EL (cell line): ENCODE results near the gene PTGR1.
"Not testable (repeated sequence)": the region's sequence is repeated elsewhere in the genome, so short reads cannot be mapped to it uniquely, and the experiment has no call there.

Source experiments
- DNase-seq: peaks from one replicate; pipeline ENCODE4 v3.0.0-alpha.2; 2016

The PTGR1 gene

DNA sequence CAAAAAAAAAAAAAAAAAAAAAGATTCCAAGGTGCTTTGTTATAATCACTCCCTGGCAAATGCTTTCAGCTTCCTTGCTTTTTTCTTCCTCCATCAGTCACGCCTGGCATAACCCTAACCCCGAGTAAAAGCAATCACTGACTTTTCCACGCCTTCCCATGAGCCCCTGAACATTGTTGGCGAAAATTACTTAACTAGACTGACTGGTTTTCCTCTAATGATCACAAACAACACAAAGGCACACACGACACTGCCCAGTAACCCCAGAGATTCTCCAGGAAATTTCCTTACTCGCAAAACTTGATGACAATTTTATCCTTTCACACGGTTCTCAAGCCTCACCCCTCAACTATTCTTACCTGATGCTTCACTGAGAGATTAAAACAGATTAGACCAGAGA, 11.4 kb upstream of the PTGR1 start:
- DNase-seq = no peak

DNA sequence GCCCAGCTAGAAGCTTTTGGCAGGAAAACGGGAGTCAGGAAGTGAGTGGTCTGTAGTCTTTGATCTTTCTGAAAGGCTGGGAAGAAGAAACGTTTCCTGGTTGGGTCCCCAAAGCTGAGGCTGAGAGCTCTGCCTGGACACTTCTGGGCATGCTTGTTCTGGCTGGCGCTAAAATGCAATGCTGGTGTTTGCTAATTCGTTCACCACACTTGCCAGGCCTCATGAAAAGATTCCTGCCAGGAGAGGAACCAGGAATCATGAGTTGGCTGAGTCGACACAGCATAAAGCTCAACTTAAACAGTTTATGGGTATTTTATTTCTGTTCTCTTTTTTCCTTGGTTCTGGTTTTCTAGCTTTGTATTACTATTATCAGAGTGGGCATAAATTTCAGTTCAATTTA, 10.7 kb upstream of the PTGR1 start:
- DNase-seq = no peak

DNA sequence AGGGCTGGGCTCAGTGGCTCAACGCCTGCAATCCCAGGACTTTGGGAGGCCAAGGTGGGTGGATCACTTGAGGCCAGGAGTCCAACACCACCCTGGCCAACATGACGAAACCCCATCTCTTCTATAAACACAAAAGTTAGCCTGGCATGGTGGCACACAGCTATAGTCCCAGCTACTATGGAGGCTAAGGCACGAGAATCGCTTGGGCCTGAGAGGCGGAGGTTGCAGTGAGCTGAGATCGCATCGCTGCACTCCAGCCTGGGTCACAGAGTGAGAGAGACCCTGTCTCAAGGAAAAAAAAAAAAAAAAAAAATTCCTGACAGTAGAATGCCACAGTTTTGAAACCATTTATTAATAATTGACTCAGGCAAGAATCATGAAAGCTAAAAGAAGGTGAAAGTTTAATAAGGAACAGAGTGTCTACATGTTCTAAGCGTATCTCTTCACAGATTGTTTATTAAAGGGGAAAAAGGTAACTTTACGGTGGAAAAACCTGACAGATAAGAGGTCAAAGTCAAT, 5.7 kb upstream of the PTGR1 start:
- no peak for DNase-seq

DNA sequence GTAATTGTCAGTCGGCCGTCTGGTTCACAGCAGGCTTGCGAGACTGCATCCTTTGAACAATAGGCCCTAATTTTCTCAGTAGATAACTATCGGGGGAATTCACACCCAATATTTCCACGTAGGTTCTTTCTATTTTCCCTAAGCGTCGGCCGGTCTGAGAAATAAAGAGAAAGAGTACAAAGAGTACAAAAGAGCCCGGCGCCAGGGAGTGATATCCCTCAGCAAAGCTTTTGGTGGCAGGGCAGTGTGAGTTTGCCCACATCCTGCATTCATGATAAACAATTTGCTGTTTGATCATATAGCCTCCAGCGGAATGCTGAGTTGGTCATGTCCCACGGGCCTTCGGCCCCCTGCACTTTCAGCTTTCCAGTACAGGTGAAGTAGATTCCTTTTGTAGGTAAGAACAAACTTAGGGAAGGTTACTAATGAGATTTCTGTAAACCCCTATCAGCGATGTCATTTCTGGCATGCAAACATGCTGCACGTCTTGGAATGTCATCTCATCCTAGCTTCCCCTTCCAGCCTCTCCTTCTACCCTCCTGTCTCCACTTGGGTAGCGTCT, 4.7 kb upstream of the PTGR1 start:
- DNase-seq = no peak

DNA sequence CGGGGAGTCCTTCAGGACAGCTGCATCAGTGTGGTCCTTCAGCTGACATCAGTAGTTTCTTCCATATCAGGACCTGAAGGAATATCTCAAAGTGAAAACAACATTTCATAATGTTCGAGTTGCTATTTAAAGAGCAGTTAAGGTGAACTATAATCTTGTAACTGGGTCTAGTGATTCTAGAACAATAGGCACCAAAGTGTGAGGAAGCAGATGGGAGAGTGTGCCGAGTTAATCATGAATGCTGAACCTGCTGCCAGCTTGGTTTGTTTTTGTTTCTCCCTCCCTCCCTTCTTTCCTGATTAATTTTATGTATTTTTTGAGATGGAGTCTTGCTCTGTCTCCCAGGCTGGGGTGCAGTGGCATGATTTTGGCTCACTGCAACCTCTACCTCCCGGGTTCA, 3.6 kb upstream of the PTGR1 start:
- no peak for DNase-seq

DNA sequence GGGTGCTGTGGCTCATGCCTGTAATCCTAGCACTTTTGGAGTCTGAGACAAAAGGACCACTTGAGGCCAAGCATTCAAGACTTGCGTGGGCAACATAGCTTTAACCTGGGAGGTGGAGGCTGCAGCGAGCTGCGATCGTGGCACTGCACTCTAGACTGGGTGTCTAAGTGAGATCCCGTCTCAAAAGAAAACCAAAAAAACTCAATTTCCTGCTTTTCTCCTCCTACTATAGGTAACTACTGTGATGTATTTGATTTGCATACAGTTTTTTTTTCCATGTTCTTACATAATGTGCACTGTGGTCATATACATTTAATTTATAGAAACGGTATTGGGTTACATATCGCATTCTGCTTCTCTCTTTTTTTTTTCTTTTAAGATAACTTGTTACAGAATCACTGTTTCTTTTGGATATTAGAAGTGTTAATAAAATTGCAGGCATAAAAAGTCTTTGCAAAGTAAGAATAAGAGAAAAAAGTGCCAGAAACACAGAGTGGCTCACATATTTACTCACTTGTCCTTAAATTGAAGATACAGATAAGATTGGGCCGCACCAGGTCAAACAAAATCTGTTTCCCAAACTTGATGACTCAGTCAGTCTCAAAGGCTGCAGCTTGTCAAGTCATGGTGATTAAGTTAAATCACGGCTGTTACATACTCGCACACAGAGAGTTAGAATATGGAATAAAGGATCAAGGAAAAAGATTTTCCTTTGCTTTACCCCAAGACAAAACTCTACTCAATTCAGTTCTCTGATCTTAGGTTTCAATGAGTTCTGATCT, 2.0 kb upstream of the PTGR1 start:
- DNase-seq = peak; percentile 45

DNA sequence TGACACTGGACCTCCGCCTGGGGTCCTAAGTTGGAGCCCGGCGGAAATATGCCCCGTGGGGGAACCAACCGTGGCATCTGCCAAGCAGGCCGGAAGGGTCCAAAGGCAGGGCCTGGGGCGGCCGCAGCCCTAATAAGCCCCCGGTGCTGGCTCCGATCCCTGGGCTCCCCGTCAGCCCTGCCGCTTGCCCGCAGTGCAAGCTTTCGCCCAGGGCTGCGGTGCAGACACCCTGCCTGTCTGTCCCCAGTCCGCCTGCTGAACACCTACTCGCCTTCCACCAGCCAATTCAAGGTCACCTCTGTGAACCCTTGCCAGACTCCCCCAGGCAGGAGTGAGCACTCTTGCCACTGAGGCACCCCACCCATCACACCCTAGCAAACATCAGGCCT, 502 bp upstream of the PTGR1 start:
- DNase-seq = no peak

DNA sequence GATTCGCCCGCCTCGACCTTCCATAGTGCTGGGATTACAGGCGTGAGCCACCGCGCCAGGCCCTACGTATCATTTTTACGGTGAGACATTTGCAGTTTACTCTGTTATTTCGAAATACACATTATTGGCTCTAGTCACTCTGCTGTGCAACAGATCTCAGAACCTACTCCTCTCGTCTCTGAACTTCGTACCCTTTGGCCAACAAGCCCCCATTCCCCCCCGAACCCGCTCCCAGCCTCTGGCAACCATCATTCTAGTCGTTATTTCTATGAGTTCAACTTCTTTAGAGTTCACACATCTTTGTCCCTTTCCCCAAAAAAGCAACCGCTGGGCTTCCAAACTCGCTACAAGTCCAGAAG, 735 bp downstream of the PTGR1 start:
- DNase-seq = peak; percentile 39

DNA sequence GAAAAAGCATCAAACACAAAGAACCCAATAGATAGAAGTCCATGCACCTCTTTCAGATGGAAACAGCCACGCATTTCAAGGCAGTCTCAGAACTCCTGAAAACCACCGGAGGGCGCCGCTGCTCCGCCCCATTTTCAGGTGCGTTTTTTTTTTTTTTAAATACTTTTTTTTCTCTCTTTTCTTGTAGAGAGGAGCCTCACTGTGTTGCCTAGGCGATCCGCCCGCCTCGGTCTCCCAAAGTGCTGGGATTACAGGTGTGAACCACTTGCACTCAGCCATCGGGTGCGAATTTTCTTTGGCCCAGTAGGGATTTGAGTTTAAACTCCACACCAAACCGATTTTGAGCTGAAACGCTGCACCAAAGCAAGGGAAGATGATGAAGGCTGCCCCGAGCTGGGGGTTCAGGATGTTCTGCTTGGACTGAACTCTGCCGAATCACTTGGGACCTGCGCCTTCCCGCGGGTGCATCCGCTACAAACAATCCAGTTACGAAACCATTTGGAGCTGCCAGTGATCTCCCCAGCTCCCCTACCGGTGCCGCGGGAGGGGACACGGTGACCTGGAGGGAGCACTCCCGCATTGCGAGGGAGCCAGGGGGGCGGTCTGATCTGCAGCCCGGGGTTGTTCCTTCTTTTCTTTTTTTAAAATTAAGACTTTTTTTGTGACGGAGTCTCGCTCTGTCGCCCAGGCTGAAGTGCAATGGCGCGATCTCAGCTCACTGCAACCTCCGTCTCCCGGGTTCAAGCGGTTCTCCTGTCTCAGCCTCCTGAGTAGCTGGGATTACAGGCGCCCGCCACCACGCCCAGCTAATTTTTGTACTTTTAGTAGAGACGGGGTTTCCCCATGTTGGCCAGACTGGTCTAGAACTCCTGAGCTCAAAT, 1.4 kb downstream of the PTGR1 start:
- DNase-seq = peak; percentile 64

DNA sequence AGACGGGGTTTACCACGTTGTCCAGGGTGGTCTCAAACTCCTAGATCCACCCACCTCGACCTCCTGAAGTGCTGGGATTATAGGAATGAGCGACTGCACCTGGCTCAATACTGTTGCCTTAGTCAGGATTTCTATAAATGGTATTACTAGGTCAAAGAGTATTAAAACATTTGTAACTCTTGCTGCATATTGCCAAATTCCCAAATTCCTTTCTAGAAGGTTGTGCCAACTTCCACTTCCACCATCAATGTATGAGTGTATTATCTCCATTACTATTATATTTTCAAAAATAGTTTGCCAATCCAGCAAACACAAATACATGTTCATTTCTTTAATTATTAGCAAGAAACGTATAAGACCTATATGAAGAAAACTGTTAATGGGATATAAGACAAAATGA, 10.6 kb downstream of the PTGR1 start:
- no peak for DNase-seq

DNA sequence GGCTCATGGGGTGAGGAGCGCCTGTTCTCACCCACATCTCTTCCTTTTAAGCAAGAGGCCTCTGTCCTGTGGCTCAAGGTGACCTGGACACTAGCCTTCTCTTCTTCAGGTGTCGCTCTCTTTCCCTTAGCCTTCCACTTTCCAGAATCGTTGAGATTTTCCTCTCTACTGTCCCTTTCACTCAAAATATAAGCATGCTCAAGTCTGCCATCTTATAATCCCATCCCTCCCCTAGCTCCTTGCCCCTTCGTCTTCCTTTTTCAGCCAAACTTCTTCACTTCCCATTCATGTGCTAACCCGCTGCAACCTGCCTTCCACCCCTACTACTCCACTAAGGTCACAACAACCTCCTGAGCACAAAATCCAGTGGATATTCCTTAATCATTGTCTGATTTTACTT, 13.1 kb downstream of the PTGR1 start:
- DNase-seq = no peak

DNA sequence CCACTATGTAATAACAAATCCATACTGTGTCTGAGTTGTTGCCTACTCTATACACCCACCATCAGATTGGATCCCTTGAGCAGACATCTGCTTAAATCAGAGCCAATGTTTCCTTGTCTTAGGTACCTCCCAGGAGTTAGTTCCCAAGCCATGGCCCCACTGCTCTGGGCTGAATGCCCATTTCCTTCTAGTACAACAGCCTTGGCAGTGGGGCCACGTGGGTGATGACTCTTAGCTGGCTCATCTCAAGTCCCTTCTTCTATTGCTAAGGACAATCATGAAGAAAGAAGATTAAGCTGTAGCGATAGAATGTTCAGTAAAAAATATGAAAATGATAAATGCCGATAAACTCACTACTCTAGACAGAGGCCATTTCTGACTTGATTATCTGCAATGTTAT, 16.6 kb downstream of the PTGR1 start:
- peak; percentile 60 for DNase-seq

DNA sequence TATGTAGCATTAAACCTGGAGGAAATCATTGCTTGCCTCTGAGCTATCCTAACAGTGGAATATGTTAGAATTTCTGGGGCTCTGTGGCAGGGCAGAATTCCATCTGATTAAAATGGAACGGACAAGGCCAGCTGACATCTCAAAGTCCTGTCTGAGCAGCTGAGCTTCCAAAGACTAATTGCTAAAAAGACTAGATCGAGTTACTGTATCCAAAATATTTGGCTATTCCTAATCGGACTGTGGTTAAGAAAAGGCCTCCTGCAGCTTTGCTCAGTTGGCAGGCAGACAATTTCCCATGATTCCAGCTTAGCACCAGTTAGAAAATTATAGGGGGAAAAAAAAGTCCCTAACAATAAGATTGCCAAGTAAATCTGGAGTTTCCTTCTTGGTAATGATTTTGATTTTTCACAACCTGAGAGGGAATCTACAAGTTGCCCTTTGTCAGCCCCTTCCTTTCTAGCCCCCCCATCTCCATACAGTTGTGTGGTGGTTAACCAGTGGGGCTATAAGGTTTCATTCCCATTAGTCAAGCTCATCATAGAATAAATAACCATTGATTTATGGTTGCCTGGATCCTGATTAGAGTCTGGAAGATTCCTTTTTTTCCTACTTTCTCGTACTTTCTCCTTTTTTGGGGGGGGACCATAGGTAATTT, 26.4 kb downstream of the PTGR1 start:
- peak; percentile 46 for DNase-seq

DNA sequence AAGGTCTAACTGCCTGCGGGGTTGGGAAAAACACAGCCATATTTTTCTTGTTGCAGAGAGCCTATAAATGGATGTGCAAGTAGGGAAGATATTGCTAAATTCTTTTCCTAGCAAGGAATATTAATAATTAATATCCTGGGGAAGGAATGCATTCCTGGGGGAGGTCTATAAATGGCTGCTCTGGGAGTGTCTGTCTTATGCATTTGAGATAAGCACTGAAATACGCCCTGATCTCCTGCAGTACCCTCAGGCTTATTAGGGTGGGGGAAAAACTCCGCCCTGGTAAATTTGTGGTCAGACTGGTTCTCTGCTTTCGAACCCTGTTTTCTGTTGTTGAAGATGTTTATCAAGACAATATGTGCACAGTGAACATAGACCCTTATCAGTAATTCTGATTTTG, 31.3 kb downstream of the PTGR1 start:
- not testable (repeated sequence) for DNase-seq

DNA sequence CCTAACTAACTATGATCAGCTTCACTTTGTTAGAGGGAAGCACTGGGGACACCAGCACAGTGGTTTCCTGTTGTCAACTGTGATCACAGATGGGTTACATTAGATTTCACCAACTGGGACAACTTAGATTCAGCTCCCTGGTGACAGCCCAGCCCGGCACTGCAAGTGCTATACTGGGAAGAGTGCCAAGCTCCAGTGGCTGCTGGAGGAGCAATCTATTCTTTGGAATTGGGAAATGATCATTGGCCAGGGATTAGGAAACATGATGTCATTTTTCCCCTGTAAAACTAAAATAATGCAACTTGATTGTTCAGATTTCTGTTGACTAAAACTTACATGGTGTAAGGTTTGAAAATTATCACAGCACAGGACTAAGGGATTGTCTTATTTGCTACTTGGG, 33.2 kb downstream of the PTGR1 start:
- peak; percentile 12 for DNase-seq

DNA sequence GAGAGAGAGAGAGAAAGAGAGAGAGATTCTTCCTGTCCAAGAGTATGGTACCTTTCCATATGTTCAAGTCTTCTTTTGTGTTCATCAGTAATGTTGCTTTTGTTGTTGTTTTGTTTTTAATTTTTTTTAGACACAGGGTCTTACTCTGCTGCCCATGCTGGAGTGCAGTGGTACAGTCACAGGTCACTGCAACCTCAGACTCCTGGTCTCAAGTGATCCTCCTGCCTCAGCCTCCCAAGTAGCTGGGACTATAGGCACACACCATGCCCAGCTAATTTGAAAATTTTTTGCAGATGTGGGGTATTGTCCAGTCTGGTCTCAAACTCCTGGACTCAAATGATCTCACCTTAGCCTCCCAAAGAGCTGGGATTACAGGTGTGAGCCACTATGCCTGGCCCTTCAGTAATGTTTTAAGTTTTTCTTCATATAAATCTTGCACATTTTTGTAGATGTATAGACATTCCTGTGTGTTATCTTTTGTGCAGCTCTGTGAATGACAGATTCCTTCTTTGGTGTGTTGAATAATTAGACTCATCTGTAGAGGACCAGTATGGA, 38.2 kb downstream of the PTGR1 start:
- DNase-seq = no peak

DNA sequence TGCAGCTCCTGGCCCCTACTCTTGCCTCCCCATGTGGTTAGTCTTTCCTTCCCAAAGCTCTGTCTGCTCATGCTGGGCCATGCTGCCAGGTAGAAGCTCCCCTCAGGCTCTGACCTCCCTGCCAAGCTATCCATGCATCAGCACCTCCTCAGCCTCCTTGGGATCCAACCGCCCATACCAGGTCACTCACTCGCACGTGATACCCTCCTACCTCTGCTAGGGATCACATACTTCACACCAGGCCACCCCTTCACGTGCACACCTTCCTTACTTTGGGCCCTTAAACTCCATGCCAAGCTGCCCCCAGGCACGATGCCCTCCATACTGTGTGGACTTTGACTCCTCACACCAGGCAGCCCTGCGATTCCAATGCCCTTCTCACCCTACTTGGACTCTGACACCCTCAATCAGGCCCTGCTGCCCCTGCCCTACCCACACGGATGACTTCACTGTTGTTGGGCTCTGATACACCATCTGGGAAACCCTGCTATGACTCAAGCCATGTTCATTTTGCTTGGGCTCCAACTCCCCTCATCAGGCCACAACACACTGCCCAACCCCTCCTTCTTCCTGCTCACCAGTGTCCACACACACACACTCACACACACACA, 40.3 kb downstream of the PTGR1 start:
- DNase-seq = peak; percentile 58

DNA sequence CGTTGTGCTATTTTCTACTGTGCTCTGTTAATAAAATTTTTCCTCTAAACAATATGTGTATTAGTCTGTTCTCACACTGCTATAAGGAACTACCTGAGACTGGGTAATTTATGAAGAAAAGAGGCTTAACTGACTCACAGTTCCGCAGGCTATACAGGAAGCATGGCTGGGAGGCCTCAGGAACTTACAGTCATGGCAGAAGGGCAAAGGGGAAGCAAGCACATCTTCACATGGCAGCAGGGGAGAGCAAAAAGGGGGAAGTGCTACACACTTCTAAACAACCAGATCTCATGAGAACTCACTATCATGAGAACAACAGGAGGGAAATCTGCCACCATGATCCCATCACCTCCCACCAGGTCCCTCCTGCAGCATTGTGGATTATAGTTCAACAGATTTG, 44.0 kb downstream of the PTGR1 start:
- not testable (repeated sequence) for DNase-seq

DNA sequence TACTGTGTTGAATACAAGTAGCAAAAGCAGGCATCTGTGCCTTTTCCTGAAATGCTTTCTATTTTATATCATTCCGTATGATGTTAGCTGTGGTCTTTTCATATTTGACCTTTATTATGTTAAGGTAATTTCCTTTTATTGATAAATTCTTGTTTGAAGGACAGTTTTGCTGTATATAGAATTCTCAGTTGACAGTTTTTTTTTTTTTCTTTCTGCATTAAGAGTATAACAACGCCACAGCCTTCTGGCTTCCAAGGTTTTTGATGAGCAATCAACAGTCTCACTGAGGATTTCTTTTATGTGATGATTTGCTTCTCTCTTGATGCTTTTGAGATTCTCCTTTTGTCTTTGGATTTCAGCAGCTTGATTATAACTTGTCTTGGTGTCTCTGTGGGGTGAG, 50.8 kb downstream of the PTGR1 start:
- DNase-seq = no peak

DNA sequence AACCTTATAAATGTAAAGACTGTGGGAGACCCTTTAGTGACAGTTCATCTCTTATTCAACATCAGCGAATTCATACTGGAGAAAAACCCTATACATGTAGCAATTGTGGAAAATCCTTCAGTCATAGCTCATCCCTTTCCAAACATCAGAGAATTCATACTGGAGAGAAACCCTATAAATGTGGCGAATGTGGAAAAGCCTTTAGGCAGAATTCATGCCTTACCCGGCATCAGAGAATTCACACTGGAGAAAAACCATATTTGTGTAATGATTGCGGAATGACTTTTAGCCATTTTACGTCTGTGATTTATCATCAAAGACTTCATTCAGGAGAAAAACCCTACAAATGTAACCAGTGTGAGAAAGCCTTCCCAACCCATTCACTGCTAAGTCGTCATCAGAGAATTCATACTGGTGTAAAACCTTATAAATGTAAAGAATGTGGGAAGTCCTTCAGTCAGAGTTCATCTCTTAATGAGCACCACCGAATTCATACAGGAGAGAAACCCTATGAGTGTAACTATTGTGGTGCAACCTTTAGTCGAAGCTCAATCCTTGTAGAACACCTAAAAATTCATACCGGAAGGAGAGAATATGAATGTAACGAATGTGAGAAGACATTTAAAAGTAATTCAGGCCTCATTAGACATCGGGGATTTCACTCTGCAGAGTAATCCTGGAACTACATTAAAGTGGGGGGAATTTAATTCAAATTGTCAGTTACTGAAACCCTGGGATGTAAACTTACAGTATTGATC, 56.8 kb downstream of the PTGR1 start:
- no peak for DNase-seq

DNA sequence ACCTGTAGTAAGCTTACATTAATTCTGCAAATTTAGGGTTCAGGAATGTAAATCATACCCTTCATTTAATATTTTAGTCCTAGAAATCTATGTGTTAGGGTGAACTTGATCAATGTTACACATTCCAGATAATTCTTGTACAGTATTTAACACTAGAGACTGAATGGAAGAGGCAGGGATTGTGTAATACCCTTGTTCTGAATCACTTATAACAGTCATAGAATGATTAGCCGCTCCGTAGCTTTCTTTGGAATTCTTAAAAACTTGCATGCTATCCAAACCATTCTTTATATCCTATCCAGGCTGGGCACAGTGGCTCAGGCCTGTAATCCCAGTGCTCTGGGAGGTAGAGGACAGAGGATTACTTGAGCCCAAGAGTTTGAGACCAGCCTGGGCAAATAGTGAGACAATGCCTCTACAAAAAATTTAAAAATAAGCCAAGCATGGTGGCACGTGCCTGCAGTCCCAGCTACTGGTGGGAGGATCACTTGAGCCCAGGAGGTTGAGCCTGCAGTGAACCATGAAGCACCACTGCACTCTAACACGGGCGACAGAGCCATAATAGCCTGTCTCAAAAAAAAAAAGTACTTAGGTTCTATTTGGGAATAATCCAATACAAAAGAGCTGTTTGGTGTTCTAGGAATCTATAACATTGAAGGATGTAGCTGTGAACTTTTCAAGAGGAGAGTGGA, 66.2 kb downstream of the PTGR1 start:
- DNase-seq = no peak
